K562 (cell line): ENCODE data around the gene DAG1. TPM values are rescaled to one million over a fixed set of nuclear protein-coding genes. Genes with fewer than 3 reads are reported as not detected.
A peak's percentile ranks its signal among the peaks of the same experiment; 100 is the strongest.

Experiments
- ATAC-seq: fragments of 200-7000 bp; cut with Tn5 transposase; 3 replicates; pipeline ENCODE4 v1.9.1; 2020; ENCODE audit warnings: moderate library complexity
- BruUV-seq: library from RNA; stranded (reverse); fragments of 400-500 nt; replicated peaks from 2 replicates; lab custom pipeline; 2021; lab: Mats Ljungman, UMichigan
- CTCF ChIA-PET: fragments of 300-600 bp; formaldehyde crosslinking; extraction: SDS; loops from one replicate; lab custom pipeline; 2021; ENCODE audit warnings: low intra/inter-chr PET ratio; lab: Yijun Ruan, JAX
- POLR2A ChIA-PET: fragments of 300-600, 350-650 bp; sonication (Branson Sonifier 250); formaldehyde crosslinking; extraction: SDS; loops from one replicate; lab custom pipeline; 2021; ENCODE audit warnings: antibody characterized with exemption, inconsistent platforms; lab: Yijun Ruan, JAX
- DNase-seq, 4 experiments: peaks; one replicate each; pipeline versions ENCODE4 v3.0.0 to v3.0.0-alpha.2; 2011 to 2018; ENCODE audit warnings: low spot score in 3 of 4, mixed read lengths in 3 of 4; ENCODE audit errors: extremely low read depth in 1 of 4
- FAIRE-seq: peaks from 2 replicates; lab custom pipeline; 2011; peaks lifted over from hg19 to GRCh38; lab: Jason Lieb, UNC
- H2AFZ ChIP-seq: 2 replicates; pipeline ENCODE4 v1.6.0; 2011; ENCODE audit warnings: low read depth, low read length, control low read depth, inconsistent platforms
- H3K27ac ChIP-seq: fragments of 200-600 bp; 3 replicates; pipeline ENCODE4 v1.8.0; 2011; ENCODE audit warnings: low read depth, mild to moderate bottlenecking, control low read depth, inconsistent platforms, low read length, moderate library complexity, mixed read lengths; ENCODE audit errors: extremely low read depth
- H3K27me3 ChIP-seq, 2 experiments: fragments of 300-600 bp in 1 of 2; 2 replicates in 1 of 2; 3 replicates in 1 of 2; pipeline versions ENCODE4 v1.6.0 to v1.8.0; 2011; ENCODE audit warnings: inconsistent platforms in 2 of 2, low read length in 2 of 2, mild to moderate bottlenecking in 1 of 2, mixed read lengths in 1 of 2, moderate library complexity in 1 of 2; ENCODE audit not compliant: control insufficient read depth in 2 of 2, insufficient read depth in 2 of 2
- H3K36me3 ChIP-seq: fragments of 300-600 bp; 3 replicates; pipeline ENCODE4 v1.8.0; 2011; ENCODE audit warnings: mild to moderate bottlenecking, low read length, inconsistent platforms; ENCODE audit not compliant: control insufficient read depth, insufficient read depth
- H3K4me1 ChIP-seq, 2 experiments: fragments of 200-600 bp in 1 of 2; replicated peaks in 1 of 2; 2 replicates in 1 of 2; 3 replicates in 1 of 2; pipeline versions ENCODE4 v1.5.1 to v1.8.0; 2011; ENCODE audit warnings: inconsistent platforms in 2 of 2, low read length in 2 of 2, mild to moderate bottlenecking in 1 of 2, mixed read lengths in 1 of 2, moderate library complexity in 1 of 2; ENCODE audit not compliant: control insufficient read depth in 2 of 2, insufficient read depth in 2 of 2
- H3K4me2 ChIP-seq: 2 replicates; pipeline ENCODE4 v1.6.1; 2011; ENCODE audit warnings: low read length, control low read depth, inconsistent platforms, mixed read lengths; ENCODE audit not compliant: insufficient read depth
- H3K4me3 ChIP-seq: fragments of 200-600 bp; sonication (generic), shearing (Covaris generic); 2 replicates; pipeline ENCODE4 v1.5.1; 2016; ENCODE audit warnings: control low read depth, inconsistent platforms
- H3K79me2 ChIP-seq: fragments of 200-600 bp; 3 replicates; pipeline ENCODE4 v1.8.0; 2011; ENCODE audit warnings: low read length, inconsistent platforms; ENCODE audit not compliant: control insufficient read depth, insufficient read depth
- H3K9ac ChIP-seq, 2 experiments: 2 replicates each; pipeline versions ENCODE4 v1.6.0 to v1.6.1; 2011; ENCODE audit warnings: low read depth in 2 of 2, low read length in 2 of 2, control low read depth in 1 of 2, inconsistent platforms in 1 of 2, mild to moderate bottlenecking in 1 of 2, mixed read lengths in 1 of 2; ENCODE audit not compliant: insufficient read depth in 1 of 2
- H3K9me1 ChIP-seq: one replicate; pipeline ENCODE4 v1.6.0; 2011; ENCODE audit warnings: inconsistent platforms, mild to moderate bottlenecking, low read length, moderate library complexity; ENCODE audit not compliant: control insufficient read depth, insufficient read depth
- H3K9me3 ChIP-seq: replicated peaks from 2 replicates; pipeline ENCODE4 v1.5.1; 2011; ENCODE audit warnings: low read depth, low read length, inconsistent platforms; ENCODE audit not compliant: control insufficient read depth, insufficient read depth
- H4K20me1 ChIP-seq: replicated peaks from 2 replicates; pipeline ENCODE4 v1.6.1; 2011; ENCODE audit warnings: low read length, inconsistent platforms, mixed read lengths; ENCODE audit not compliant: control insufficient read depth, insufficient read depth
- ARID1B ChIP-seq: fragments of 450-650 bp; IDR thresholded peaks from 2 replicates; pipeline ENCODE4 v1.6.1; 2016; ENCODE audit warnings: antibody characterized with exemption, mild to moderate bottlenecking, inconsistent platforms
- CBFA2T2 ChIP-seq: fragments of 450-650 bp; conservative IDR thresholded peaks from 2 replicates; pipeline ENCODE4 v1.6.1; 2017; ENCODE audit warnings: mild to moderate bottlenecking
- CBFA2T3 ChIP-seq: fragments of 450-650 bp; IDR thresholded peaks from 2 replicates; pipeline ENCODE4 v1.6.1; 2017
- CTBP1 ChIP-seq: fragments of 450-650 bp; IDR thresholded peaks from 2 replicates; pipeline ENCODE4 v1.6.1; 2016; ENCODE audit warnings: borderline replicate concordance
- GABPB1 ChIP-seq: sonication (generic); formaldehyde crosslinking; IDR thresholded peaks from 2 replicates; pipeline ENCODE4 v1.8.0; 2022; ENCODE audit warnings: mild to moderate bottlenecking, missing genetic modification reagents
- MEF2A ChIP-seq: IDR thresholded peaks from 2 replicates; pipeline ENCODE4 v1.6.1; 2011; ENCODE audit warnings: low read depth, mild to moderate bottlenecking, low read length, moderate library complexity; ENCODE audit not compliant: control insufficient read depth
- NBN ChIP-seq: fragments of 450-650 bp; IDR thresholded peaks from 2 replicates; pipeline ENCODE4 v1.6.1; 2016; ENCODE audit warnings: low read depth, mild to moderate bottlenecking
- SPI1 ChIP-seq: IDR thresholded peaks from 2 replicates; pipeline ENCODE4 v1.6.1; 2011; ENCODE audit warnings: low read depth, low read length, control low read depth, borderline replicate concordance
- STAT5A ChIP-seq: IDR thresholded peaks from 2 replicates; pipeline ENCODE4 v1.6.1; 2012; ENCODE audit warnings: low read length, inconsistent platforms, borderline replicate concordance
- TAF9B ChIP-seq: fragments of 450-650 bp; IDR thresholded peaks from 2 replicates; pipeline ENCODE4 v1.6.1; 2018; ENCODE audit warnings: mild to moderate bottlenecking; ENCODE audit not compliant: partially characterized antibody
- TAL1 ChIP-seq: fragments of 450-650 bp; IDR thresholded peaks from 2 replicates; pipeline ENCODE4 v1.6.1; 2016; ENCODE audit warnings: mild to moderate bottlenecking
- TCF3 ChIP-seq: sonication (generic); formaldehyde crosslinking; IDR thresholded peaks from 2 replicates; pipeline ENCODE4 v1.4.0; 2020; ENCODE audit warnings: mild to moderate bottlenecking, missing genetic modification reagents
- TEAD4 ChIP-seq, 2 experiments: sonication (generic) in 1 of 2; formaldehyde crosslinking in 1 of 2; IDR thresholded peaks; 2 replicates each; pipeline versions ENCODE4 v1.6.1 to v1.8.0; 2012 to 2022; ENCODE audit warnings: borderline replicate concordance in 1 of 2, inconsistent platforms in 1 of 2, low read length in 1 of 2, mild to moderate bottlenecking in 1 of 2, missing genetic modification reagents in 1 of 2
- ZNF707 ChIP-seq: fragments of 250-450 bp; sonication (Bioruptor Pico); conservative IDR thresholded peaks from 2 replicates; pipeline ENCODE4 v1.8.0; 2022; ENCODE audit warnings: inconsistent platforms, mild to moderate bottlenecking, moderate library complexity
- ZNF77 ChIP-seq: fragments of 250-450 bp; sonication (Bioruptor Pico); IDR thresholded peaks from 2 replicates; pipeline ENCODE4 v1.5.0; 2020
- WGBS: fragments of 100-300 bp; shearing (Covaris generic); methylation state at CpG from one replicate; pipeline ENCODE4 v1.1.6; 2016; ENCODE audit warnings: low coverage, mixed read lengths; ENCODE audit not compliant: insufficient coverage; ENCODE audit errors: missing lambda C conversion rate; 5-methylcytosine and 5-hydroxymethylcytosine counted together
- in situ Hi-C: fragments of 300-500 bp; cut with MboI; formaldehyde crosslinking; loops from 4 replicates; pipeline ENCODE4 v1.15.0; 2018; ENCODE audit warnings: inconsistent platforms, mixed read lengths
- intact Hi-C: fragments of 100-400 bp; cut with micrococcal nuclease; formaldehyde crosslinking; loops from 2 replicates; pipeline ENCODE4 v1.14.2; 2022
- polyA plus RNA-seq, 8 experiments: library from polyadenylated mRNA; depleted of rRNA in 4 of 8; stranded (reverse) in 5 of 8; unstranded in 3 of 8; fragments of >200 nt; fragmentation: Nextera tagmentation in 2 of 8; fragmentation: Illumina TruSeq in 1 of 8; extraction: Ambion mirVana in 2 of 8; extraction: Trizol in 1 of 8; gene quantifications; 2 replicates each; pipeline versions ENCODE4 v1.2.1 to v1.2.3, GENCODE V29; 2011 to 2014; ENCODE audit warnings: inconsistent platforms in 1 of 8, missing spikeins in 1 of 8
- total RNA-seq, 7 experiments: library from RNA; depleted of rRNA in 6 of 7; stranded (reverse); fragments of >200 nt in 6 of 7; fragmentation: Illumina TruSeq in 2 of 7; extraction: Trizol in 2 of 7; gene quantifications; 2 replicates each; pipeline versions ENCODE4 v1.2.1 to v1.2.3, GENCODE V29; 2011 to 2021; ENCODE audit warnings: low replicate concordance in 1 of 7
- TF ChIP-seq, protein P1 (sequence below): sonication (generic); formaldehyde crosslinking; IDR thresholded peaks from 2 replicates; pipeline ENCODE4 v1.8.0; 2022; ENCODE audit warnings: missing genetic modification reagents, mild to moderate bottlenecking, moderate library complexity, borderline replicate concordance
- TF ChIP-seq, protein P2 (sequence below): sonication (generic); formaldehyde crosslinking; IDR thresholded peaks from 2 replicates; pipeline ENCODE4 v1.4.0; 2020; ENCODE audit warnings: mild to moderate bottlenecking, missing genetic modification reagents

Gene DAG1
- total and polyA plus RNA-seq, 9 of the 15 experiments (the other 6 are each of a cell fraction or from before 2014, with no cell fraction given) = 0.29 to 19.6 (median 8.2) TPM

DNA sequence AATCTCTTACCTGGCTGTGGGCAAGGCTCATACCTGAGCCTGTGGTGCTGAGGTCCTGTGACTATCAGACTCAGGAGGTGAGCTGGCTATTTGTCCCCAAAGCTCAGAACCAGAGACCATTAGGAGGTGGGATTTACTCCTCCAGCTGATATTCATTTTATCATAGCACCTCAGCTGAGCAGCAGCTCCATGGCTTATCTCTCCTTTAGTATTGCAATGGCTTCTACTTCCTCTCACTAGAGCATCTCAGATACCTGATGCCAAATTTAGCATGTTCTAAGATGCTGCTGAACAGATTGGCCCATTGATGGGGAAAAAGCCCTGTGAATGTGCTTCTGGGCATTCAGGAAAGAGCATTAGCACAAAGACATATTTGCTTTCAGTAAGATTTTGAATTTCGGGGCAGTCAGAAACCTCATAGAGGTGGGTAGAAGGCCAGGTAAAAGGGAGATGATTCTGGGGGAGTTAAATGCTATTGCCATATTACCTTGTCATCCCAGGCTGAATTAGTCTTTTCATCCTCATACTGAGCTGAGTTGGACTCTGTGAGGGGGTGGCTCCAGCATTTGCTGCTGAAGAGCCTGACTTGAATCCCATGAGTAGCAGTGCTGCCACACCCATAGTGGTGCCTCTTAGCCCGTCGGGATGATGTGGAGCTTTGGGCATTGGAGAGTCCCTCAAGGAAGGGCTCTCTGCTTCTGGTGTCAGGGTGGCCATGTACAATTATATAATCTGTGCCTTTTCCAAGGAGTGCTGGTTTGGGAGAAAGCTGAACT is 86.6 kb downstream of the DAG1 start:
- ChIA-PET POLR2A (interaction anchor here (0.9 kb wide), 1 partner anchor 26 kb away, joined by 3 read pairs; no protein-coding TSS in a partner anchor), CTCF (no interaction called here)
- no peak overlapping the region for H2AFZ ChIP-seq

More for the DNA sequence above, 86.6 kb downstream of the DAG1 start:
- no peaks in the 10 kb centered on the region for H3K27me3 ChIP-seq
- peaks cover 14 to 27% of the 10 kb centered on the region in 2 experiments; a peak in 4 of 5 replicates for H3K4me1 ChIP-seq
- in situ Hi-C loops = no loop called here
- peaks cover 3% of the 10 kb centered on the region; the same call in 1 of the 3 replicates for H3K79me2 ChIP-seq
- no TSS peak for BruUV-seq
- no peak overlapping the region for H3K27ac ChIP-seq
- no peaks in the 10 kb centered on the region for H3K36me3 ChIP-seq
- peak overlapping the region; percentile 40; the same call in 1 of the 2 replicates for H3K4me2 ChIP-seq
- no peak overlapping the region for H3K4me3 ChIP-seq
- FAIRE-seq (peak; percentile 70), ATAC-seq (no peak), DNase-seq (peak in 2 of 4 experiments; percentile 43 to 56)
- peak overlapping the region in 1 of 2 experiments; percentile 50; a peak in 1 of 4 replicates for H3K9ac ChIP-seq
- 20% methylated on average over 3 of the region's 3 CpGs for WGBS
- intact Hi-C loops = loop anchor here (10.0 kb wide), 1 partner anchor 348 kb away; the partner anchor contains the start of gene MST1R
- H4K20me1 ChIP-seq = 0 out of 2 replicates have a peak, but pooled peaks cover 4% of the 10 kb centered on the region
- no peaks in the 10 kb centered on the region for H3K9me3 ChIP-seq
- H3K9me1 ChIP-seq = no peaks in the 10 kb centered on the region
- TF ChIP-seq ZNF77 (CRISPR knock-in tag) (no peak), NBN (no peak), TCF3 (CRISPR knock-in tag) (peak; percentile 21; the same call in 1 of the 2 replicates), CBFA2T2 (peak; percentile 46), STAT5A (0 out of 2 replicates have a peak, but pooled peaks have one; percentile 23), MEF2A (peak; percentile 65; the same call in 1 of the 2 replicates), TEAD4 (IDR thresholded peaks at IDR 0.05; ENCODE audit: low read length) (peak; percentile 34; the same call in 1 of the 2 replicates), TEAD4 (CRISPR knock-in tag; IDR thresholded peaks at IDR 0.05; ENCODE audit: borderline replicate concordance) (no peak), ARID1B (peak; percentile 22; the same call in 1 of the 2 replicates), ZNF707 (no peak), TAL1 (peak; percentile 20; the same call in 1 of the 2 replicates), TAF9B (peak; percentile 35), GABPB1 (CRISPR knock-in tag) (no peak), CTBP1 (peak; percentile 41; the same call in 1 of the 2 replicates), SPI1 (peak; percentile 53; the same call in 1 of the 2 replicates), CBFA2T3 (peak; percentile 75)
- TF ChIP-seq, protein P1, sequence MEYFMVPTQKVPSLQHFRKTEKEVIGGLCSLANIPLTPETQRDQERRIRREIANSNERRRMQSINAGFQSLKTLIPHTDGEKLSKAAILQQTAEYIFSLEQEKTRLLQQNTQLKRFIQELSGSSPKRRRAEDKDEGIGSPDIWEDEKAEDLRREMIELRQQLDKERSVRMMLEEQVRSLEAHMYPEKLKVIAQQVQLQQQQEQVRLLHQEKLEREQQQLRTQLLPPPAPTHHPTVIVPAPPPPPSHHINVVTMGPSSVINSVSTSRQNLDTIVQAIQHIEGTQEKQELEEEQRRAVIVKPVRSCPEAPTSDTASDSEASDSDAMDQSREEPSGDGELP = peak; percentile 67
- TF ChIP-seq, protein P2, sequence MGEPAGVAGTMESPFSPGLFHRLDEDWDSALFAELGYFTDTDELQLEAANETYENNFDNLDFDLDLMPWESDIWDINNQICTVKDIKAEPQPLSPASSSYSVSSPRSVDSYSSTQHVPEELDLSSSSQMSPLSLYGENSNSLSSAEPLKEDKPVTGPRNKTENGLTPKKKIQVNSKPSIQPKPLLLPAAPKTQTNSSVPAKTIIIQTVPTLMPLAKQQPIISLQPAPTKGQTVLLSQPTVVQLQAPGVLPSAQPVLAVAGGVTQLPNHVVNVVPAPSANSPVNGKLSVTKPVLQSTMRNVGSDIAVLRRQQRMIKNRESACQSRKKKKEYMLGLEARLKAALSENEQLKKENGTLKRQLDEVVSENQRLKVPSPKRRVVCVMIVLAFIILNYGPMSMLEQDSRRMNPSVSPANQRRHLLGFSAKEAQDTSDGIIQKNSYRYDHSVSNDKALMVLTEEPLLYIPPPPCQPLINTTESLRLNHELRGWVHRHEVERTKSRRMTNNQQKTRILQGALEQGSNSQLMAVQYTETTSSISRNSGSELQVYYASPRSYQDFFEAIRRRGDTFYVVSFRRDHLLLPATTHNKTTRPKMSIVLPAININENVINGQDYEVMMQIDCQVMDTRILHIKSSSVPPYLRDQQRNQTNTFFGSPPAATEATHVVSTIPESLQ (CRISPR knock-in tag) = no peak
